GM12878 (cell line): ENCODE results near the gene TRAPPC12.

Source experiments
- BMI1 ChIP-seq: fragments of 450-650 bp; IDR thresholded peaks from 2 replicates; pipeline ENCODE4 v1.6.1; 2016; ENCODE audit warnings: mild to moderate bottlenecking, moderate library complexity, borderline replicate concordance
- BRCA1 ChIP-seq: IDR thresholded peaks from 2 replicates; pipeline ENCODE4 v1.6.1; 2011; ENCODE audit warnings: low read depth, low read length, improper control_type of control experiment
- CBX3 ChIP-seq: fragments of 200-600 bp; sonication (generic); IDR thresholded peaks from 2 replicates; pipeline ENCODE4 v1.6.1; 2016; ENCODE audit warnings: low read depth, borderline replicate concordance
- CTCF ChIP-seq, 3 experiments: IDR thresholded peaks in 2 of 3; conservative IDR thresholded peaks in 1 of 3; 2 replicates each; pipeline ENCODE4 v1.5.1; 2011; ENCODE audit warnings: low read depth in 3 of 3, low read length in 3 of 3, mild to moderate bottlenecking in 3 of 3, control low read depth in 2 of 3, moderate library complexity in 2 of 3, inconsistent platforms in 1 of 3, mixed read lengths in 1 of 3; ENCODE audit not compliant: control insufficient read depth in 2 of 3, insufficient read depth in 1 of 3; ENCODE audit errors: extremely low read depth in 1 of 3
- DPF2 ChIP-seq: fragments of 450-650 bp; IDR thresholded peaks from 2 replicates; pipeline ENCODE4 v1.6.1; 2017; ENCODE audit warnings: mild to moderate bottlenecking
- E2F4 ChIP-seq: IDR thresholded peaks from 2 replicates; pipeline ENCODE4 v1.6.1; 2012; ENCODE audit warnings: low read depth, low read length, improper control_type of control experiment
- EZH2 ChIP-seq: IDR thresholded peaks from 2 replicates; pipeline ENCODE4 v1.6.1; 2012; ENCODE audit warnings: low read depth, mild to moderate bottlenecking, control low read depth, inconsistent platforms, low read length, borderline replicate concordance; ENCODE audit not compliant: control insufficient read depth
- FOXM1 ChIP-seq: IDR thresholded peaks from 2 replicates; pipeline ENCODE4 v1.6.1; 2012; ENCODE audit warnings: low read depth, mild to moderate bottlenecking, inconsistent platforms, low read length, moderate library complexity
- KDM1A ChIP-seq: fragments of 200-600 bp; sonication (generic); IDR thresholded peaks from 2 replicates; pipeline ENCODE4 v1.6.1; 2016; ENCODE audit warnings: borderline replicate concordance
- MXI1 ChIP-seq: fragments of 150-350 bp; IDR thresholded peaks from 2 replicates; pipeline ENCODE4 v1.6.1; 2011; ENCODE audit warnings: low read depth, mild to moderate bottlenecking, inconsistent platforms, low read length, improper control_type of control experiment
- RAD21 ChIP-seq: IDR thresholded peaks from 2 replicates; pipeline ENCODE4 v1.6.1; 2011; ENCODE audit warnings: mild to moderate bottlenecking, low read depth, low read length, moderate library complexity; ENCODE audit not compliant: insufficient read depth

- TF ChIP-seq RAD21 (no peak), BRCA1 (no peak), DPF2 (no peak), EZH2 (no peak), BMI1 (no peak), CBX3 (no peak), FOXM1 (no peak), CTCF (IDR thresholded peaks at IDR 0.05 in 2 of 3, conservative IDR thresholded peaks at IDR 0.05 in 1 of 3; ENCODE audit: control insufficient read depth in 2 of 3, extremely low read depth in 1 of 3, insufficient read depth in 1 of 3, low read depth in 3 of 3, low read length in 3 of 3) (no peak), KDM1A (no peak), MXI1 (no peak), E2F4 (no peak)
Measured at GRCh38 chr2:3500326-3500899, 120.9 kb downstream of the TRAPPC12 start.
